ENCODE results near the gene FAM151A. TPM values are rescaled to one million over a fixed set of nuclear protein-coding genes. Genes with fewer than 3 reads are reported as not detected.

Gene FAM151A
- total and polyA plus RNA-seq, 2 of the 13 experiments (the other 11 are each of a cell fraction or from before 2014, with no cell fraction given) = 0.29 to 3.6 TPM

- TF ChIP-seq ZXDC (CRISPR knock-in tag; IDR thresholded peaks at IDR 0.05) (no peak; the same call in 1 of the 2 replicates), IRF9 (CRISPR knock-in tag; IDR thresholded peaks at IDR 0.05; ENCODE audit: borderline replicate concordance) (no peak), PTBP1 (IDR thresholded peaks at IDR 0.05; ENCODE audit: low read depth, low read length, poor library complexity, severe bottlenecking) (no peak), RXRA (CRISPR knock-in tag; IDR thresholded peaks at IDR 0.05) (0 out of 2 replicates have a peak, but pooled peaks have one; percentile 20), JDP2 (CRISPR knock-in tag; IDR thresholded peaks at IDR 0.05; ENCODE audit: borderline replicate concordance) (no peak), ISL2 (CRISPR knock-in tag; IDR thresholded peaks at IDR 0.05) (peak; percentile 36; the same call in 1 of the 2 replicates), ZNF350 (CRISPR knock-in tag; IDR thresholded peaks at IDR 0.05; ENCODE audit: borderline replicate concordance, low read depth) (no peak), ZNF292 (CRISPR knock-in tag; IDR thresholded peaks at IDR 0.05; ENCODE audit: borderline replicate concordance, low read depth) (peak; percentile 41; the same call in 1 of the 2 replicates), ZNF788 (CRISPR knock-in tag; IDR thresholded peaks at IDR 0.05; ENCODE audit: borderline replicate concordance) (no peak), AKNA (CRISPR knock-in tag; IDR thresholded peaks at IDR 0.05; ENCODE audit: borderline replicate concordance) (no peak), CEBPB (IDR thresholded peaks at IDR 0.05; ENCODE audit: borderline replicate concordance, low read depth, low read length) (no peak), NR3C1 (CRISPR knock-in tag; IDR thresholded peaks at IDR 0.05) (no peak), RNF219 (CRISPR knock-in tag; IDR thresholded peaks at IDR 0.05) (no peak), FOXP4 (CRISPR knock-in tag; IDR thresholded peaks at IDR 0.05) (peak; percentile 51; the same call in 1 of the 2 replicates), ZNF614 (CRISPR knock-in tag; IDR thresholded peaks at IDR 0.05; ENCODE audit: borderline replicate concordance) (no peak), ZSCAN21 (CRISPR knock-in tag; IDR thresholded peaks at IDR 0.05; ENCODE audit: borderline replicate concordance) (no peak)
Measured at GRCh38 chr1:54579337-54579781, 44.0 kb downstream of the FAM151A start (continued).

All from HepG2 (cell line).